Ishikawa (cell line): ENCODE results near the gene VSIG8.

ENCODE experiments used
- RAD21 ChIP-seq: IDR thresholded peaks from 2 replicates; pipeline ENCODE4 v1.6.1; 2012; ENCODE audit warnings: low read depth
- TAF1 ChIP-seq: IDR thresholded peaks from 2 replicates; pipeline ENCODE4 v1.6.1; 2012; ENCODE audit warnings: low read depth, mild to moderate bottlenecking

DNA sequence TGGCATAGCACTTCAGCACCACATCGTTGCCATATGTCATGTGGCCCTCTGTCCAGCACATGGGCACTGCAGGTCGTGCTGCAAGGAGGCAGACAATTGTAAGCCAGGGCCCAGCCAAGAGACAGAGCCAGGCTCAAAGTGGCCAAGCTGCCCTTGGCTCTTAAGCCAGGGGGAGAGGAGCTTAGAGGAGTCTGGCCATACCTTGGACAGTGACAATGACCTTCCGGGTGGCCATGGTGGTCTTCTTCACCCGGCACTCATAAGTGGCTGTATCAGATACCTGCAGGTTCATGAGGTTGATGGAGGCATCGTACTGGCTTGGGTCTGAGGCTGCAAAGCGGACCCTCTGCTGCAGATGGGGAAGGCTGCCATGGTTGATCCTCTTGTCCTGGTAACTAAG, 4.6 kb downstream of the VSIG8 start:
- no peak for TF ChIP-seq RAD21
- no peak for TF ChIP-seq TAF1
